ENCODE data around the gene PRKN. TPM values are rescaled to one million over a fixed set of nuclear protein-coding genes. Genes with fewer than 3 reads are reported as not detected.

The PRKN gene
- total RNA-seq, 1 experiment from 2014 or later: 0.46 TPM

- in situ Hi-C loops (cut with HindIII; ENCODE audit: low pct_unique_long_range_greater_than_20kb, low sequenced_read_pairs) (no loop called here), intact Hi-C loops (cut with micrococcal nuclease; ENCODE audit: unreplicated experiment) (no loop called here)
- Histone ChIP-seq H3K4me1 (ENCODE audit: control insufficient read depth, insufficient read depth, low read length) (no peaks in the 10 kb centered on the region), H3K4me3 (ENCODE audit: low read depth in 2 of 2, low read length in 2 of 2) (no peak overlapping the region), H3K9me3 (ENCODE audit: control insufficient read depth, insufficient read depth, low read depth, low read length) (no peaks in the 10 kb centered on the region), H3K27me3 (ENCODE audit: control insufficient read depth, insufficient read depth, low read length) (no peaks in the 10 kb centered on the region), H3K36me3 (ENCODE audit: control insufficient read depth, insufficient read depth, low read length) (no peaks in the 10 kb centered on the region), H3K27ac (ENCODE audit: low read length) (no peak overlapping the region)
- ChIA-PET POLR2A (no interaction called here), CTCF (no interaction called here)
- TF ChIP-seq, protein P1, sequence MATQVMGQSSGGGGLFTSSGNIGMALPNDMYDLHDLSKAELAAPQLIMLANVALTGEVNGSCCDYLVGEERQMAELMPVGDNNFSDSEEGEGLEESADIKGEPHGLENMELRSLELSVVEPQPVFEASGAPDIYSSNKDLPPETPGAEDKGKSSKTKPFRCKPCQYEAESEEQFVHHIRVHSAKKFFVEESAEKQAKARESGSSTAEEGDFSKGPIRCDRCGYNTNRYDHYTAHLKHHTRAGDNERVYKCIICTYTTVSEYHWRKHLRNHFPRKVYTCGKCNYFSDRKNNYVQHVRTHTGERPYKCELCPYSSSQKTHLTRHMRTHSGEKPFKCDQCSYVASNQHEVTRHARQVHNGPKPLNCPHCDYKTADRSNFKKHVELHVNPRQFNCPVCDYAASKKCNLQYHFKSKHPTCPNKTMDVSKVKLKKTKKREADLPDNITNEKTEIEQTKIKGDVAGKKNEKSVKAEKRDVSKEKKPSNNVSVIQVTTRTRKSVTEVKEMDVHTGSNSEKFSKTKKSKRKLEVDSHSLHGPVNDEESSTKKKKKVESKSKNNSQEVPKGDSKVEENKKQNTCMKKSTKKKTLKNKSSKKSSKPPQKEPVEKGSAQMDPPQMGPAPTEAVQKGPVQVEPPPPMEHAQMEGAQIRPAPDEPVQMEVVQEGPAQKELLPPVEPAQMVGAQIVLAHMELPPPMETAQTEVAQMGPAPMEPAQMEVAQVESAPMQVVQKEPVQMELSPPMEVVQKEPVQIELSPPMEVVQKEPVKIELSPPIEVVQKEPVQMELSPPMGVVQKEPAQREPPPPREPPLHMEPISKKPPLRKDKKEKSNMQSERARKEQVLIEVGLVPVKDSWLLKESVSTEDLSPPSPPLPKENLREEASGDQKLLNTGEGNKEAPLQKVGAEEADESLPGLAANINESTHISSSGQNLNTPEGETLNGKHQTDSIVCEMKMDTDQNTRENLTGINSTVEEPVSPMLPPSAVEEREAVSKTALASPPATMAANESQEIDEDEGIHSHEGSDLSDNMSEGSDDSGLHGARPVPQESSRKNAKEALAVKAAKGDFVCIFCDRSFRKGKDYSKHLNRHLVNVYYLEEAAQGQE (IDR thresholded peaks at IDR 0.05; ENCODE audit: insufficient read depth in 1 of 2, low read depth in 2 of 2, low read length in 1 of 2): no peak
- TF ChIP-seq, protein P2, sequence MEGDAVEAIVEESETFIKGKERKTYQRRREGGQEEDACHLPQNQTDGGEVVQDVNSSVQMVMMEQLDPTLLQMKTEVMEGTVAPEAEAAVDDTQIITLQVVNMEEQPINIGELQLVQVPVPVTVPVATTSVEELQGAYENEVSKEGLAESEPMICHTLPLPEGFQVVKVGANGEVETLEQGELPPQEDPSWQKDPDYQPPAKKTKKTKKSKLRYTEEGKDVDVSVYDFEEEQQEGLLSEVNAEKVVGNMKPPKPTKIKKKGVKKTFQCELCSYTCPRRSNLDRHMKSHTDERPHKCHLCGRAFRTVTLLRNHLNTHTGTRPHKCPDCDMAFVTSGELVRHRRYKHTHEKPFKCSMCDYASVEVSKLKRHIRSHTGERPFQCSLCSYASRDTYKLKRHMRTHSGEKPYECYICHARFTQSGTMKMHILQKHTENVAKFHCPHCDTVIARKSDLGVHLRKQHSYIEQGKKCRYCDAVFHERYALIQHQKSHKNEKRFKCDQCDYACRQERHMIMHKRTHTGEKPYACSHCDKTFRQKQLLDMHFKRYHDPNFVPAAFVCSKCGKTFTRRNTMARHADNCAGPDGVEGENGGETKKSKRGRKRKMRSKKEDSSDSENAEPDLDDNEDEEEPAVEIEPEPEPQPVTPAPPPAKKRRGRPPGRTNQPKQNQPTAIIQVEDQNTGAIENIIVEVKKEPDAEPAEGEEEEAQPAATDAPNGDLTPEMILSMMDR (IDR thresholded peaks at IDR 0.05): no peak
- TF ChIP-seq TCF7L2 (IDR thresholded peaks at IDR 0.05; ENCODE audit: low read depth, low read length): no peak
- no peak for TF ChIP-seq SIN3A (IDR thresholded peaks at IDR 0.05; ENCODE audit: borderline replicate concordance, insufficient read depth, low read depth, low read length)
- TF ChIP-seq POLR2AphosphoS5 (IDR thresholded peaks at IDR 0.05; ENCODE audit: low read depth, low read length): no peak
- BruUV-seq (replicated peaks): no TSS peak
- no peak for DNase-seq (ENCODE audit: low read depth, low spot score)
- no peak for ATAC-seq
Measured at GRCh38 chr6:162220876-162221275, 506.7 kb downstream of the PRKN start.

DNA sequence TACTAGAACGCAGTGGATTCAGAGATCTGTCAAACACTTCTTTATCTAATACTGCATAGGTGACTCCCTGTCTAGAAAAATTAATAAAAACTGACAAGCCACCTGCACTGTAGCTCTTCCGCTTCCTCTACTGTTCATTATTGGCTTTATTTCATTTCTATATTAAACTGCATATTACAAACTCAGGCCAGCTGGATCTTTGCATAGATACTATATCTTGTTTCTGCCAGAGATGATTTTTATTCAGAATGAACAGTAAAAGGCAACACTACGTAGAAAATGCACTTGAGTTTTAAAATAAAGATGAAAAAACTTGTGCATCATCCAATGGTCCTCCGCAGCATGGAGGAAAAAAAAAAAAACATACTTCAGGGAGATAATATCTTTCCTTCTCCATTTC lies 508.3 kb downstream of the PRKN start:
- Histone ChIP-seq H3K36me3 (ENCODE audit: control insufficient read depth, insufficient read depth, low read length) (no peaks in the 10 kb centered on the region), H3K9me3 (ENCODE audit: control insufficient read depth, insufficient read depth, low read depth, low read length) (no peaks in the 10 kb centered on the region), H3K4me1 (ENCODE audit: control insufficient read depth, insufficient read depth, low read length) (no peaks in the 10 kb centered on the region), H3K27ac (ENCODE audit: low read length) (no peak overlapping the region), H3K4me3 (ENCODE audit: low read depth in 2 of 2, low read length in 2 of 2) (no peak overlapping the region), H3K27me3 (ENCODE audit: control insufficient read depth, insufficient read depth, low read length) (no peaks in the 10 kb centered on the region)
- in situ Hi-C loops (cut with HindIII; ENCODE audit: low pct_unique_long_range_greater_than_20kb, low sequenced_read_pairs) (no loop called here), intact Hi-C loops (cut with micrococcal nuclease; ENCODE audit: unreplicated experiment) (no loop called here)
- BruUV-seq (replicated peaks): no TSS peak
- no peak for TF ChIP-seq TCF7L2 (IDR thresholded peaks at IDR 0.05; ENCODE audit: low read depth, low read length)
- TF ChIP-seq, protein P1 (IDR thresholded peaks at IDR 0.05; ENCODE audit: insufficient read depth in 1 of 2, low read depth in 2 of 2, low read length in 1 of 2): no peak
- TF ChIP-seq POLR2AphosphoS5 (IDR thresholded peaks at IDR 0.05; ENCODE audit: low read depth, low read length): no peak
- TF ChIP-seq, protein P2 (IDR thresholded peaks at IDR 0.05): no peak
- TF ChIP-seq SIN3A (IDR thresholded peaks at IDR 0.05; ENCODE audit: borderline replicate concordance, insufficient read depth, low read depth, low read length): no peak
- POLR2A ChIA-PET: interaction anchor here (0.6 kb wide), 1 partner anchor 54 kb away, joined by 3 read pairs; no protein-coding TSS in a partner anchor
- ATAC-seq (no peak), DNase-seq (ENCODE audit: low read depth, low spot score) (no peak)
- CTCF ChIA-PET: no interaction called here
